Common myeloid progenitor, CD34-positive (primary cell): Measurements from ENCODE around the gene RAD51D.
"Not testable (repeated sequence)": the region's sequence is repeated elsewhere in the genome, so short reads cannot be mapped to it uniquely, and the experiment has no call there.

ENCODE experiments used
- CTCF ChIA-PET: fragments of 350-600 bp; sonication (Branson Sonifier 250); formaldehyde crosslinking; loops from one replicate; lab custom pipeline; 2021; ENCODE audit warnings: antibody characterized with exemption; lab: Charles Lee
- POLR2A ChIA-PET: fragments of 350-600 bp; sonication (Branson Sonifier 250); formaldehyde crosslinking; loops from one replicate; lab custom pipeline; 2021; ENCODE audit warnings: antibody characterized with exemption; lab: Charles Lee
- DNase-seq, 3 donors: peaks; one replicate each; pipeline versions ENCODE4 v3.0.0 to v3.0.0-alpha.2; 2013
- H3K27ac ChIP-seq, 2 experiments: 1 replicate in 1 of 2; 2 replicates in 1 of 2; pipeline ENCODE4 v1.7.0; 2013; ENCODE audit warnings: inconsistent platforms in 2 of 2, low read length in 2 of 2, mild to moderate bottlenecking in 2 of 2, low read depth in 1 of 2, moderate library complexity in 1 of 2; ENCODE audit not compliant: severe bottlenecking in 2 of 2, insufficient read depth in 1 of 2, poor library complexity in 1 of 2
- H3K27me3 ChIP-seq, 5 experiments: replicated peaks in 2 of 5; 1 replicate in 3 of 5; 2 replicates in 2 of 5; pipeline versions ENCODE4 v1.6.1 to v1.7.0; 2013; ENCODE audit warnings: low read length in 4 of 5, mild to moderate bottlenecking in 2 of 5, moderate library complexity in 2 of 5, inconsistent platforms in 1 of 5; ENCODE audit not compliant: insufficient read depth in 5 of 5, control insufficient read depth in 4 of 5
- H3K36me3 ChIP-seq, 4 experiments: 1 replicate in 2 of 4; 2 replicates in 2 of 4; pipeline versions ENCODE4 v1.6.1 to v1.7.0; 2013; ENCODE audit warnings: low read length in 3 of 4, control low read depth in 1 of 4, mild to moderate bottlenecking in 1 of 4; ENCODE audit not compliant: control insufficient read depth in 4 of 4, insufficient read depth in 4 of 4
- H3K4me1 ChIP-seq, 4 experiments: 1 replicate in 3 of 4; 2 replicates in 1 of 4; pipeline versions ENCODE4 v1.6.1 to v1.7.1; 2013; ENCODE audit warnings: low read length in 3 of 4, mild to moderate bottlenecking in 3 of 4, control low read depth in 1 of 4, inconsistent platforms in 1 of 4, moderate library complexity in 1 of 4; ENCODE audit not compliant: control insufficient read depth in 4 of 4, insufficient read depth in 4 of 4; ENCODE audit errors: control extremely low read depth in 1 of 4
- H3K4me3 ChIP-seq, 7 experiments: 1 replicate in 4 of 7; 2 replicates in 3 of 7; pipeline versions ENCODE4 v1.5.1 to v1.7.0; 2013; ENCODE audit warnings: mild to moderate bottlenecking in 7 of 7, low read length in 6 of 7, moderate library complexity in 6 of 7, inconsistent platforms in 2 of 7, low read depth in 2 of 7, control low read depth in 1 of 7; ENCODE audit not compliant: insufficient read depth in 4 of 7, control insufficient read depth in 1 of 7; ENCODE audit errors: extremely low read depth in 1 of 7
- H3K9me3 ChIP-seq, 5 experiments: 1 replicate in 4 of 5; 2 replicates in 1 of 5; pipeline versions ENCODE4 v1.6.1 to v1.7.1; 2013; ENCODE audit warnings: low read length in 4 of 5, mild to moderate bottlenecking in 2 of 5, inconsistent platforms in 1 of 5, low read depth in 1 of 5, moderate library complexity in 1 of 5; ENCODE audit not compliant: control insufficient read depth in 4 of 5, insufficient read depth in 2 of 5; ENCODE audit errors: control extremely low read depth in 1 of 5
- WGBS: methylation state at CpG from one replicate; pipeline ENCODE4 v1.1.5; 2013; ENCODE audit not compliant: insufficient coverage; 5-methylcytosine and 5-hydroxymethylcytosine counted together

Gene RAD51D

GRCh38 chr17:35152421-35153140 lies 32.9 kb upstream of the RAD51D start:
- WGBS, result 96% methylated on average over 5 of the region's 13 CpGs
- H3K36me3 ChIP-seq, result no peaks in the 10 kb centered on the region
- H3K4me1 ChIP-seq, result no peaks in the 10 kb centered on the region
- no peaks in the 10 kb centered on the region for H3K9me3 ChIP-seq
- CTCF ChIA-PET, result no interaction called here
- peaks cover 0 to 2% (median 0%) of the 10 kb centered on the region in 5 experiments for H3K27me3 ChIP-seq
- DNase-seq, result no peak
- no peak overlapping the region for H3K27ac ChIP-seq
- POLR2A ChIA-PET, result no interaction called here
- no peak overlapping the region for H3K4me3 ChIP-seq

- 92% methylated on average over 15 of the region's 29 CpGs for WGBS
- CTCF ChIA-PET, H3K4me1 ChIP-seq, H3K4me3 ChIP-seq, H3K36me3 ChIP-seq, H3K9me3 ChIP-seq, H3K27ac ChIP-seq, POLR2A ChIA-PET, H3K27me3 ChIP-seq: not testable (repeated sequence)
- peak in 1 of 3 donors; percentile 6 for DNase-seq
Observed at GRCh38 chr17:35151080-35151479, 31.4 kb upstream of the RAD51D start.

- POLR2A ChIA-PET, result no interaction called here
- H3K27me3 ChIP-seq, result peaks cover 0 to 4% (median 0%) of the 10 kb centered on the region in 5 experiments
Observed at GRCh38 chr17:35149941-35150340, 30.3 kb upstream of the RAD51D start.

GRCh38 chr17:35148144-35148543 lies 28.5 kb upstream of the RAD51D start:
- CTCF ChIA-PET, result no interaction called here
- no peaks in the 10 kb centered on the region for H3K4me1 ChIP-seq
- H3K27me3 ChIP-seq, result peaks cover 0 to 4% (median 0%) of the 10 kb centered on the region in 5 experiments
- no peak overlapping the region for H3K4me3 ChIP-seq
- H3K27ac ChIP-seq, result no peak overlapping the region
- no peaks in the 10 kb centered on the region for H3K36me3 ChIP-seq
- 93% methylated on average over 7 of the region's 9 CpGs for WGBS
- DNase-seq, result no peak
- POLR2A ChIA-PET, result no interaction called here
- H3K9me3 ChIP-seq, result no peaks in the 10 kb centered on the region

More at GRCh38 chr17:35149941-35150340, 30.3 kb upstream of the RAD51D start:
- Histone ChIP-seq H3K4me3 (no peak overlapping the region), H3K27ac (no peak overlapping the region), H3K4me1 (no peaks in the 10 kb centered on the region), H3K9me3 (no peaks in the 10 kb centered on the region), H3K36me3 (no peaks in the 10 kb centered on the region)
- 98% methylated on average over 10 of the region's 11 CpGs for WGBS
- no peak for DNase-seq
- CTCF ChIA-PET, result interaction anchor here (0.9 kb wide), 1 partner anchor 9 kb away, joined by 3 read pairs; no protein-coding TSS in a partner anchor

- no peak within 1 kb of the TSS for H3K27ac ChIP-seq
- peaks cover 0 to under 1% (median 0%) of the 10 kb centered on the region in 4 experiments for H3K4me1 ChIP-seq
- H3K9me3 ChIP-seq, result no peaks in the 10 kb centered on the region
- no peak for DNase-seq
- no peaks in the 10 kb centered on the region for H3K36me3 ChIP-seq
- POLR2A ChIA-PET, result no interaction called here
- peaks cover 0 to 4% (median 0%) of the 10 kb centered on the region in 5 experiments for H3K27me3 ChIP-seq
- WGBS, result 90% methylated on average over 2 of the region's 4 CpGs
- CTCF ChIA-PET, result no interaction called here
- H3K4me3 ChIP-seq, result no peak within 1 kb of the TSS
Observed at GRCh38 chr17:35147375-35147905, 27.8 kb upstream of the RAD51D start, which contains the start of gene UNC45B. Gene UNC45B, plus strand, starts transcription at chr17:35147817. Its CDS starts 447 bp downstream, at chr17:35148264.

- peaks cover 0 to 7% (median 3%) of the 10 kb centered on the region in 4 experiments for H3K4me1 ChIP-seq
- peaks cover 0 to 4% (median 0%) of the 10 kb centered on the region in 5 experiments for H3K27me3 ChIP-seq
- H3K4me3 ChIP-seq, result no peak overlapping the region
- 98% methylated on average over 4 of the region's 4 CpGs for WGBS
- ChIA-PET POLR2A (no interaction called here), CTCF (interaction anchor here (0.9 to 1.1 kb wide), 2 partner anchors 15 to 568 kb away, joined by 3 read pairs; no protein-coding TSS in a partner anchor)
- no peaks in the 10 kb centered on the region for H3K9me3 ChIP-seq
- no peak for DNase-seq
- H3K27ac ChIP-seq, result no peak overlapping the region
- no peaks in the 10 kb centered on the region for H3K36me3 ChIP-seq
Observed at GRCh38 chr17:35146214-35146833, 26.7 kb upstream of the RAD51D start.
